DND-41 (cell line): ENCODE data around the gene TARBP2.

Experiments used
- CTCF ChIP-seq: IDR thresholded peaks from 2 replicates; pipeline ENCODE4 v1.5.1; 2012; ENCODE audit warnings: borderline replicate concordance, low read length, moderate library complexity, mild to moderate bottlenecking; ENCODE audit not compliant: poor library complexity, severe bottlenecking; ENCODE audit errors: extremely low read depth
- EZH2 ChIP-seq: IDR thresholded peaks from 3 replicates; pipeline ENCODE4 v1.6.1; 2012; ENCODE audit warnings: borderline replicate concordance, low read depth, mild to moderate bottlenecking, moderate library complexity, low read length, inconsistent platforms; ENCODE audit not compliant: severe bottlenecking

GRCh38 chr12:53492830-53493609 lies 8.1 kb upstream of the TARBP2 start:
- no peak for TF ChIP-seq CTCF
- TF ChIP-seq EZH2: no peak
